Mucosa of stomach (tissue), 1 donor: ENCODE results near the gene PYY.
"Not testable (repeated sequence)": the region's sequence is repeated elsewhere in the genome, so short reads cannot be mapped to it uniquely, and the experiment has no call there.

ENCODE experiments used
- H3K27me3 ChIP-seq: one replicate; pipeline ENCODE4 v1.7.0; 2013; ENCODE audit warnings: mild to moderate bottlenecking, low read length; ENCODE audit not compliant: control insufficient read depth, insufficient read depth
- H3K36me3 ChIP-seq: one replicate; pipeline ENCODE4 v1.7.0; 2013; ENCODE audit warnings: low read length; ENCODE audit not compliant: control insufficient read depth, insufficient read depth
- H3K4me1 ChIP-seq: one replicate; pipeline ENCODE4 v1.7.0; 2013; ENCODE audit warnings: mild to moderate bottlenecking, low read length; ENCODE audit not compliant: control insufficient read depth, insufficient read depth
- H3K4me3 ChIP-seq: one replicate; pipeline ENCODE4 v1.7.0; 2013; ENCODE audit warnings: low read length
- H3K9ac ChIP-seq: one replicate; pipeline ENCODE4 v1.7.0; 2013; ENCODE audit warnings: mild to moderate bottlenecking, low read length, moderate library complexity
- H3K9me3 ChIP-seq: one replicate; pipeline ENCODE4 v1.7.0; 2013; ENCODE audit warnings: mild to moderate bottlenecking, low read length, moderate library complexity; ENCODE audit not compliant: control insufficient read depth
- donor health status: Pancreatic carcinoma.

The PYY gene

DNA sequence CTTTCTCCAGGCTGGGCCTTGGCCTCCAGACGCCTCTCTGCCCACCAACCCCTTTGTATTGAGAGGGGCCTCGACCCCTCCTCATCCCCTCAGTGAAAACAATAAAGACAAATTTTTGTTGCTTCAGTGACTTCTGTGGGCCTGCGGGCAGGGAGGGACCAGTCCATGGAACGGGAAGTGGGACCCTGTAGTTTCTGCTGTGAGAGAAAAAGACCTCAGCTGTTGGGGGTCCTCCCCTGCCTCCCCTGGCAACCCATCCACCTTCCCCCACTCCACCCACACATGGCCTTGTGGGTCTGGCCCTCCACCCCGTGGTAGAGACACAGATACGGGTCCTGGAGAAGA, 14.9 kb downstream of the PYY start:
- Histone ChIP-seq H3K4me1 (peaks cover 4% of the 10 kb centered on the region), H3K9me3 (no peaks in the 10 kb centered on the region), H3K4me3 (no peak overlapping the region), H3K36me3 (no peaks in the 10 kb centered on the region), H3K9ac (no peak overlapping the region), H3K27me3 (peaks cover 25% of the 10 kb centered on the region)

DNA sequence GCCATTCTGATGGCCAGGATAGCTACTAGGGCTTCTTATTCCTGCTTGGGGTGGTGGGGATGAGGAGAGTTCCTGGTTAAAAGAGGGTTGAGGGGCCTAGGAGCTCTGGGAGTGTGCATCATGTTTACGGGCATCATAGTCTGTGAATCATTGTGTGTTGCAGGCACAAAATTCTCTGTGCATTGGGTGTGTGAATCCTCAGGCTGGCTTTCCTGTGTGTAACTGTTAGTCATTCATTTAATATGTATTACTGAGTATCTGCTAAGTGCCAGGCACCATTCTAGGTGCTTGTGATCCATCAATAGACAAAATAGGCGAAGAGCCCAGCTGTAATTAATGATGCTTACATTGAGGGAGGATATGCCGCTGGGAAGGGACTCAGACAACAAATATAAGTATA, 17.3 kb downstream of the PYY start:
- peaks cover 4% of the 10 kb centered on the region for H3K4me1 ChIP-seq
- peaks cover 33% of the 10 kb centered on the region for H3K27me3 ChIP-seq
- H3K36me3 ChIP-seq: no peaks in the 10 kb centered on the region
- H3K9ac ChIP-seq: no peak overlapping the region
- H3K9me3 ChIP-seq: no peaks in the 10 kb centered on the region
- H3K4me3 ChIP-seq: no peak overlapping the region

DNA sequence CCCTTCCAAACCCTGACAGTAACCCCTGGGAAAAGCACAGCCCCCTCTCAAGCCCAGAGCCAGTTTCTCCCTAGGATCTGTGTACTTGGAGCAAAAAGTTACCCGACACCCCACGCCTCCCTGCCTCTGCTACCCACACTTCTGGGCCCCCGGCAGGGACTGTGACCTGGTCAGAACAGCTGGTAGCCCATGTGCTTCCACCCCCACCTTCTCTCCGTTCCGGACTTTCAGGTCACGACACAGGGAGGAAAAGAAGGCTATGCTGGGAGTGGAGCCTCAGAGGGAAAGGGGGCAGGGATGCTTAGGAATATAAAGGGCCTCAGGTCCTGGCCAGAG, 17.8 kb downstream of the PYY start:
- peaks cover 33% of the 10 kb centered on the region for H3K27me3 ChIP-seq
- H3K4me1 ChIP-seq: peaks cover 10% of the 10 kb centered on the region
- H3K4me3 ChIP-seq: no peak overlapping the region
- no peaks in the 10 kb centered on the region for H3K9me3 ChIP-seq
- no peaks in the 10 kb centered on the region for H3K36me3 ChIP-seq
- H3K9ac ChIP-seq: no peak overlapping the region

DNA sequence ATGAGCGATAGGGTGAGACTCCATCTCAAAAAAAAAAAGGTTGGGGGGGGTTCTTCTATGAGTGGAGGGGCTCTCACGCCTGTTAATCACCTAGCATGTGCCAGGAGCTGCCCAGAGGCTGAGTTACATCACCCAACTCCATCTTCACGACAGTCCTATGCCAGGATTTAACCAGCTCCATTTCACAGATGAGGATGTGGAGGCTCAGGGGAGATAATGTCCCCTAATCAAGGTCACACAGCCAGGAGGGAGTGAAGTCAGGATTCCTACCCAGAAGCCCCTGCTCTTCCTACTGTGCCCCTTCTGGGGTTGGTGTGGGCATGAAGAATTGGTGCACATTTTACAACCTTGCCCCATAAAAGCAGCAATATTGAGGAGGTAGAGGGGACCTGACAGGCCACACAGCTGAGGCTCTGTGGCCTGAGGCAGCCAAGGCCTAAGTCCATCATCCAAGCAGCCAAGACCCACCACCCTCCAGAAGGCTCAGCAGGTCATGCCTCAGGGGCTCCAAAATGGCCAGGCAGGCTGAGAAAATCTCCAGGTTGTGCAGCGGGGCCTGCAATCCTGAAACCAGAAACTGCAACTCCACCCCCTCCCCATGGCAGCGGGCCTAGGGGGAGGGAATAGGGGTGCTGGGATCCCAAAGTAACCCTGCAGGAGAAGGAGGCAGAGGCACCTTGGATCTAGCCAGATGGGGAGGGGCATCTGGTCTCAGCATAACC, 18.4 kb downstream of the PYY start:
- H3K36me3 ChIP-seq: no peaks in the 10 kb centered on the region
- H3K4me3 ChIP-seq: no peak overlapping the region
- H3K9ac ChIP-seq: no peak overlapping the region
- H3K27me3 ChIP-seq: peaks cover 33% of the 10 kb centered on the region
- peaks cover 12% of the 10 kb centered on the region for H3K4me1 ChIP-seq
- H3K9me3 ChIP-seq: no peaks in the 10 kb centered on the region

DNA sequence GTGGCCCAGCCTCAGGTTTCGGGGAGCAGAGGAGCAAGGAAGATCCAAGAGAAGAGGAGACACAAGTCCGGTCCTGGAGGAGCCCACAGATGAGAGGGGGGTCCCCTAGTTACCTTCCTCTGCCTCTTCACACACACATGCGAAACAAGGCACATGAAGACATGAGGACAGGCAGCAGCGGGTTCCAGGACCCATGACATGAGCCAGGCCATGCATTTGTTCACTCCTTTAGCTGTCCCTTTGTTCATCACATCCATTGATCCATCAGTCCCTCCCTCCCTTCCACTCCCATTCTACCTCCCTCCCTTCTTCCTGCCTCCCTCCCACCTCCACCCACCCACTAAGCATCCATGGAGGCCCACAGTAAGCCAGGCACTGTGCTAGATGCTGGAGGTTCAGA, 20.8 kb downstream of the PYY start:
- Histone ChIP-seq H3K27me3 (peaks cover 19% of the 10 kb centered on the region), H3K4me3 (no peak overlapping the region), H3K9ac (no peak overlapping the region), H3K9me3 (no peaks in the 10 kb centered on the region), H3K4me1 (peaks cover 10% of the 10 kb centered on the region), H3K36me3 (no peaks in the 10 kb centered on the region)

DNA sequence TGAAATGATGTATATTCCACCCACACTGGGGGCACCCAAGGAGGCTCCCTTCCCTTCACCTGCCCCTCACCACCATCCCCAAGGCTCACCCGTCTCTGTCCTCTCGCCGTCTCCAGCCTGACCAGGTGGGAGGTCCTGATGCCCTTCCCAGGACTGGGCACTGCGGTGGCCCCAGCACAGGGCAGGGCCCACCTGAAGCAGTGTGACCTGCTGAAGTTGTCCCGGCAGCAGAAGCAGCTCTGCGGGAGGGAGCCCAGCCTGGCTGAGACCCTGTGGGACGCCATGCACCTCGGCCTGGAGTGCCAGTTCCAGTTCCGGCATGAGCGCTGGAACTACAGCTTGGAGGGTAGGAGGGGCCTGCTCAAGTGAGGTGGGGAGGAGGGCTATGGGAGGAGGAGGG, 21.4 kb downstream of the PYY start:
- peaks cover 9% of the 10 kb centered on the region for H3K4me1 ChIP-seq
- no peak overlapping the region for H3K4me3 ChIP-seq
- H3K27me3 ChIP-seq: peaks cover 20% of the 10 kb centered on the region
- H3K36me3 ChIP-seq: no peaks in the 10 kb centered on the region
- no peak overlapping the region for H3K9ac ChIP-seq
- H3K9me3 ChIP-seq: no peaks in the 10 kb centered on the region

DNA sequence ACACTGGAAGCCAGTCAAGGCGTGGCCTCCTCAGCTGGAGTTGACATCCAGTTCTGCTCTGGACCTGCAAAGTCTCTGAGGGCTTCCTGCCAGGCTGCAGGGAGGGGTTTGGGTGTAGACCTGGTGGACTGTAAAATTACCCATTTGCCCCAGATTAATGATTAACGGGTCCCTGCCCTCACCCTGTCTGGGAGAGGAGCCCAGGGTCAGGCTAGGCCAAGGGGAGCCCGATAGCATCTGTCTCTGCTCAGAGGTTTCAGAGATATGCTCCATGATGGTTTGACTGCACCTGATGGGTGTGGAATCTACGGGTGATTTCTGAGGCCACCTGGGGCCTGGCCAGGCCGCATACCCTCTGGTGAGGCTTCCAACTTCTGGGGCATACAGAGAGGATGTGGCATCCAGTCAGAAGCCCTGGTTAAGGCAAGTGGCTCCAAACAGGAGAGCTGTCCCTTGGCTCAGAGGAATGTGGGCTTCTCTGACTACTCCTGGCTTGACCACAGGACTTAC, 22.6 kb downstream of the PYY start:
- Histone ChIP-seq H3K4me3 (no peak overlapping the region), H3K9me3 (no peaks in the 10 kb centered on the region), H3K4me1 (peaks cover 15% of the 10 kb centered on the region), H3K36me3 (no peaks in the 10 kb centered on the region), H3K9ac (no peak overlapping the region), H3K27me3 (peaks cover 30% of the 10 kb centered on the region)

DNA sequence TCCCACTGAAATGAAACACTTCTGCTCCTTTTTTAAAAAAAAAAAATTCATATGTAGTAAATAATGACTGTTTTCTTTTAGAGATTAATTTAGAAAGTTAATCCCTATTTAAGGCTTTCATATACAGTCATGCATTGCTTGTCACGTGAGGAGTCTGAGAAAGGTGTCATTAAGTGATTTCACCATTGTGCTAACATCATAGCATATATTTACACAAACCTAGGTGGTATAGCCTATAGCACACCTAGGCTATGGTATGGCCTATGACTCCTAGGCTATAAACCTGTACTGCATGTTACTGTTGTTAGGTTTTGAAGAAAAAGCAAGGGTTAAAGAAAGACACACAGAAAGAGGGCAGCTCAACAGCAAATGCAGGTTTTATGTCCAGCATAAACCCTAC, 25.1 kb downstream of the PYY start:
- H3K9me3 ChIP-seq: no peaks in the 10 kb centered on the region
- H3K27me3 ChIP-seq: peaks cover 43% of the 10 kb centered on the region
- no peak overlapping the region for H3K9ac ChIP-seq
- no peaks in the 10 kb centered on the region for H3K36me3 ChIP-seq
- H3K4me1 ChIP-seq: peaks cover 15% of the 10 kb centered on the region
- H3K4me3 ChIP-seq: no peak overlapping the region

DNA sequence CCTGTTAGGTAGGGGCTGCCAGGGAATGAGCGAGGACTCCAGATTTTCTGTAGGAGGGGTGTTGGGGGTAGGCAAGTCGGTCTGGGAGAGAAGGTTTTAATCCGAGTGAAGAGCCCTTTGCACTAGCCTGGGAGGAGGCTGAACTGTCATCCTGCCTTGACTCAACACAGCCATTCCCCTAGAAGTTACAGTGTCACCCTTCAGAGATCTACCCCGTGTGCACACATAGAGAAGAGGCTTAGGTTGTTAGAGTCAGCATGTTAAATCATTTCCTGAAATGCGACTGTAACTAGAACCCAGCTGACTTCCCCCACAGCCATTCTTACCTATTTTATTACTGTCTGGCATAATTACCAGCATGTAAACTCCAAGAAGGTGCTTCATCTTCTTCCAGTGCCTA, 25.8 kb downstream of the PYY start:
- H3K9ac ChIP-seq, H3K4me3 ChIP-seq, H3K36me3 ChIP-seq, H3K9me3 ChIP-seq: not testable (repeated sequence)
- H3K4me1 ChIP-seq: peaks cover 15% of the 10 kb centered on the region
- peaks cover 49% of the 10 kb centered on the region for H3K27me3 ChIP-seq

DNA sequence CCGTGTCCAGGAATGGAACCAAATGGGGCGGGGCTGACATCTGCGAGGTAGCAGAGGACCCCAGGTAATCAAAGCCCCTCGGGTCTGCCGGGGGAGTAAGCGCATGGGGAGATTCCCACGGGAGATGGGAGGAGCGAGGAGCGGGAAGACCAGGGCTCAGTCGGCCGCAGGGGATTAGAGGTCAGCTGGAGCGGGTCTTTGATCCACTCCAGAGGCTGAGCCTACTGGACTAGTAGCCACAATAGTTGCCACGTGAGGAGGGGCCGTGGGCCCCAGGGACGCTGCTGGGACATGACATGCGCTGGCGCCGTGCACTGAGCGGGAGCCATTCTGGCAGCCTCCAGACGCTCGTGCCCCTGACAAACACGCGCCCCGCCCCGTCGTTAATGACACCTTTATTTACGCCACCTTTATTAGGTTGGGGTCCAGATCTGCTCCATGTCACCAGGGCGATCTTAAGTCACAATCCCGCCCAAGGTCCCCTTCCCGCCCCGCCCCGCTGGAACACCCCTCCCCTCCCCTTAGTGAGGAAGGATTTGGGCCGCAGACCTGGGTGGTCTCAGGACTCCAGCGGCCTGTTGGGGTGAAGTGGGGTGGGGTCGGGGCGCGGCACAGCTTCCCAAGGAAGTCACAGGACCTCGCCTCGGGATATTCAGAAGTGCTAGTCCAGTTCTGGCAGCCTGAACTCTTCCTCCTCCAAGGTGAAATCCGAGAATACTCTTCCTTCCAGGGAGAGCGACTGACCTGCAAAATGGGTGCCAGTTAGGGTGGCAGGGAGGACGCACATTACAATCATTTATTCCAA, 26.5 kb downstream of the PYY start:
- no peak overlapping the region for H3K4me3 ChIP-seq
- no peak overlapping the region for H3K9ac ChIP-seq
- no peaks in the 10 kb centered on the region for H3K9me3 ChIP-seq
- H3K4me1 ChIP-seq: peaks cover 15% of the 10 kb centered on the region
- H3K36me3 ChIP-seq: no peaks in the 10 kb centered on the region
- H3K27me3 ChIP-seq: peaks cover 44% of the 10 kb centered on the region

DNA sequence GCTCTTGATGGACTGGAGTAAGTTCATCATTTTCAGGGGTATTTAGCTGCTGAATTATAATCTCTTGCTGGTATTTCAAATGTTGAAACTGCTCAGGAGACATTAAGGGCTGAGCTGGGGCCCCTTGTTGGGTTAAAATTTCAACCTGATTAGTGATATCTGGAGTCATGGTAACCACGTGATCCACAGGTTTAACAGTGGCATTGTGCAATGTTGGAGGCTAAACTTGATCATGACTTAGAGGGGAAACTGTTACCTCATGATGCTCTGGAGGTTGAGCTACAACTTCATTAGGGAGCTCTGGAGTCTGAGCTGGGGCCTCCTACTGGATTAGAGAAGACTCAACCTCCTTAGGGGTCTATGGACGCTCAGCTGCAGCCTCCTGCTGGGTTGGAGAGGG, 29.2 kb downstream of the PYY start:
- Histone ChIP-seq H3K9me3 (no peaks in the 10 kb centered on the region), H3K27me3 (peaks cover 54% of the 10 kb centered on the region), H3K4me1 (peaks cover 6% of the 10 kb centered on the region), H3K36me3 (no peaks in the 10 kb centered on the region), H3K4me3 (no peak overlapping the region), H3K9ac (no peak overlapping the region)

DNA sequence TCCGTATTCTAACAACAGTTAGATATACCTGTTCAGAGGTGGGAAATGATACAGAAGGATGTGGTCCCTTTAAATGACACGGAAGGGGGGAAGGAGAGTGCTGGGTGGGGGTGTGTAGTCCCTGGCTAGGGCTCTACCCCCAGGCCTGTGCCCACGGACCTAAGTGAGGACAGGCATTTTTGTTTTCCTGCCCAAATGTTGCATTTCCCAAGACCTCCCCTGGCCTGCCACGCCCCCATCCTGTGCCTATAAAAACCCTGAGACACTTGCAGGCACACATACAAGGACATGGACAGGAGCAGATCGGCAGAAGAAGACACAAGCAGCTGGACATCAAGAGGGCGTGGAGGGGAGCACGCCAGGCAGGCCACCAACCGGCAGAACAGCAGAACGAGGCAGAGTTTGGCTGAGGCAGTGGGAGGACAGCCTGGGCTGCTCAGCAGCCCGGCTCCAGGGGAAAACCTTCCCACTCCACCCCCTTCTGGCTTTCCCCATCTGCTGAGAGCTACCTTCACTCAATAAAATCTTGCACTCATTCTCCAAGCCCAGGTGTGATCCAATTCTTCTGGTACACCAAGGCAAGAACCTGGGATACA, 33.1 kb downstream of the PYY start:
- Histone ChIP-seq H3K9me3 (no peaks in the 10 kb centered on the region), H3K36me3 (no peaks in the 10 kb centered on the region), H3K4me3 (no peak overlapping the region), H3K9ac (no peak overlapping the region), H3K4me1 (peaks cover 5% of the 10 kb centered on the region), H3K27me3 (peaks cover 36% of the 10 kb centered on the region)
